HepG2 (cell line): Measurements from ENCODE around the gene PCBD1.

Experiments used
- HNRNPLL ChIP-seq: fragments of 200-400 bp; formaldehyde crosslinking; IDR thresholded peaks from 2 replicates; pipeline ENCODE4 v1.6.1; 2017; ENCODE audit warnings: mild to moderate bottlenecking, low read depth, low read length; ENCODE audit not compliant: poor library complexity, severe bottlenecking
- SMC3 ChIP-seq: IDR thresholded peaks from 2 replicates; pipeline ENCODE4 v1.6.1; 2011; ENCODE audit warnings: low read length, improper control_type of control experiment
- ZNF766 ChIP-seq: sonication (generic); formaldehyde crosslinking; IDR thresholded peaks from 2 replicates; pipeline ENCODE4 v1.5.0; 2020; ENCODE audit warnings: missing genetic modification reagents, borderline replicate concordance
- TF ChIP-seq, protein P1 (sequence below): sonication (generic); formaldehyde crosslinking; IDR thresholded peaks from 2 replicates; pipeline ENCODE4 v1.4.0; 2020; ENCODE audit warnings: missing genetic modification reagents

GRCh38 chr10:70874061-70874460 is 14.3 kb downstream of the PCBD1 start:
- TF ChIP-seq HNRNPLL (no peak), ZNF766 (no peak), SMC3 (no peak)
- TF ChIP-seq, protein P1, sequence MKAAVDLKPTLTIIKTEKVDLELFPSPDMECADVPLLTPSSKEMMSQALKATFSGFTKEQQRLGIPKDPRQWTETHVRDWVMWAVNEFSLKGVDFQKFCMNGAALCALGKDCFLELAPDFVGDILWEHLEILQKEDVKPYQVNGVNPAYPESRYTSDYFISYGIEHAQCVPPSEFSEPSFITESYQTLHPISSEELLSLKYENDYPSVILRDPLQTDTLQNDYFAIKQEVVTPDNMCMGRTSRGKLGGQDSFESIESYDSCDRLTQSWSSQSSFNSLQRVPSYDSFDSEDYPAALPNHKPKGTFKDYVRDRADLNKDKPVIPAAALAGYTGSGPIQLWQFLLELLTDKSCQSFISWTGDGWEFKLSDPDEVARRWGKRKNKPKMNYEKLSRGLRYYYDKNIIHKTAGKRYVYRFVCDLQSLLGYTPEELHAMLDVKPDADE (CRISPR knock-in tag) = no peak
